Adrenal gland (tissue), 12 donors: ENCODE measurements around the gene ARPC4. TPM values are rescaled to one million over a fixed set of nuclear protein-coding genes. Genes with fewer than 3 reads are reported as not detected.

ENCODE experiments used
- DNase-seq, 7 donors: peaks; one replicate each; pipeline ENCODE4 v3.0.0-alpha.2; 2019 to 2020
- H3K27ac ChIP-seq, 5 donors: fragments of 200-600 bp; sonication (generic) in 4 of 5; 1 replicate in 3 of 5; 2 replicates in 2 of 5; pipeline versions ENCODE4 v1.5.1 to v1.8.0; 2016 to 2020; ENCODE audit warnings: mild to moderate bottlenecking in 1 of 5
- H3K27me3 ChIP-seq: fragments of 200-600 bp; 2 replicates; pipeline ENCODE4 v1.8.0; 2021
- H3K36me3 ChIP-seq, 2 donors: fragments of 200-600 bp; replicated peaks in 1 of 2; 1 replicate in 1 of 2; 2 replicates in 1 of 2; pipeline versions ENCODE4 v1.5.1 to v1.8.0; 2018 to 2022
- H3K4me1 ChIP-seq, 2 donors: fragments of 200-600 bp; replicated peaks in 1 of 2; 1 replicate in 1 of 2; 2 replicates in 1 of 2; pipeline versions ENCODE4 v1.5.1 to v1.8.0; 2018 to 2021
- H3K4me3 ChIP-seq, 4 donors: fragments of 200-600 bp; sonication (generic) in 3 of 4; one replicate each; pipeline ENCODE4 v1.5.1; 2016 to 2018
- H3K9me3 ChIP-seq, 3 donors: fragments of 200-600 bp; sonication (generic) in 1 of 3; replicated peaks in 1 of 3; 1 replicate in 2 of 3; 2 replicates in 1 of 3; pipeline versions ENCODE4 v1.5.1 to v1.8.0; 2016 to 2021
- POLR2A ChIP-seq, 2 donors: fragments of 450-650 bp; IDR thresholded peaks; one replicate each; pipeline ENCODE4 v1.6.1; 2017; ENCODE audit warnings: antibody characterized with exemption in 2 of 2, mild to moderate bottlenecking in 2 of 2, moderate library complexity in 1 of 2
- WGBS, 4 donors: extraction: QIAGEN DNeasy Blood & Tissue Kit in 2 of 4; methylation state at CpG; one replicate each; pipeline versions ENCODE4 v1.1.5 to v1.1.7; 2013 to 2017; 5-methylcytosine and 5-hydroxymethylcytosine counted together
- intact Hi-C, 2 donors: fragments of 100-400 bp; cut with DNase I; formaldehyde crosslinking; loops; one replicate each; pipeline versions ENCODE4 v1.14.1 to v1.15.0; 2022 to 2023
- polyA plus RNA-seq, 3 donors: library from polyadenylated mRNA; stranded (reverse); fragments of 200-250 nt in 2 of 3; fragments of 350-450 nt in 1 of 3; fragmentation: Illumina TruSeq in 1 of 3; extraction: RNeasy Lipid Tissue Mini Kit (QIAGEN cat#74804) in 1 of 3; gene quantifications; one replicate each; pipeline ENCODE4 v1.2.3, GENCODE V29; 2013 to 2014
- total RNA-seq, 9 donors: library from RNA; depleted of rRNA in 4 of 9; stranded (reverse); fragments of >200 nt in 4 of 9; fragments of 120-200 nt in 1 of 9; fragmentation: NEBNext Ultra II Directional in 1 of 9; extraction: Animal tissue kit (Norgen Biotek cat#: 25700) in 1 of 9; gene quantifications; one replicate each; pipeline versions ENCODE4 v1.1.0 to v1.2.4, GENCODE V29; 2013 to 2023
- TF ChIP-seq, protein P1 (sequence below), 6 experiments: fragments of 450-650 bp in 4 of 6; fragments of 200-600 bp in 2 of 6; sonication (generic) in 1 of 6; IDR thresholded peaks; 1 replicate in 5 of 6; 2 replicates in 1 of 6; pipeline versions ENCODE4 v1.5.1 to v1.8.0; 2016 to 2021; ENCODE audit warnings: antibody characterized with exemption in 6 of 6, mild to moderate bottlenecking in 2 of 6, moderate library complexity in 1 of 6
- donor health status: healthy with polysubstance abuse.
- donor health status: Bipolar disorder and iron deficiency.
- donor health status: DM: yes; HTN: yes; CAD: no.
- donor health status: DM: no; HTN: no; CAD: no.
- donor health status: DM: no; HTN: no; CAD: no.
- donor health status: DM: yes; HTN: yes; CAD: no.

ARPC4 gene
- total and polyA plus RNA-seq, 12 donors: 75.8 to 249 (median 176) TPM

- no peak for TF ChIP-seq POLR2A (IDR thresholded peaks at IDR 0.05)
- TF ChIP-seq, protein P1, sequence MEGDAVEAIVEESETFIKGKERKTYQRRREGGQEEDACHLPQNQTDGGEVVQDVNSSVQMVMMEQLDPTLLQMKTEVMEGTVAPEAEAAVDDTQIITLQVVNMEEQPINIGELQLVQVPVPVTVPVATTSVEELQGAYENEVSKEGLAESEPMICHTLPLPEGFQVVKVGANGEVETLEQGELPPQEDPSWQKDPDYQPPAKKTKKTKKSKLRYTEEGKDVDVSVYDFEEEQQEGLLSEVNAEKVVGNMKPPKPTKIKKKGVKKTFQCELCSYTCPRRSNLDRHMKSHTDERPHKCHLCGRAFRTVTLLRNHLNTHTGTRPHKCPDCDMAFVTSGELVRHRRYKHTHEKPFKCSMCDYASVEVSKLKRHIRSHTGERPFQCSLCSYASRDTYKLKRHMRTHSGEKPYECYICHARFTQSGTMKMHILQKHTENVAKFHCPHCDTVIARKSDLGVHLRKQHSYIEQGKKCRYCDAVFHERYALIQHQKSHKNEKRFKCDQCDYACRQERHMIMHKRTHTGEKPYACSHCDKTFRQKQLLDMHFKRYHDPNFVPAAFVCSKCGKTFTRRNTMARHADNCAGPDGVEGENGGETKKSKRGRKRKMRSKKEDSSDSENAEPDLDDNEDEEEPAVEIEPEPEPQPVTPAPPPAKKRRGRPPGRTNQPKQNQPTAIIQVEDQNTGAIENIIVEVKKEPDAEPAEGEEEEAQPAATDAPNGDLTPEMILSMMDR (IDR thresholded peaks at IDR 0.05): peak in 2 of 6 experiments; percentile 12 to 13
- peaks cover 19 to 27% of the 10 kb centered on the region in 2 donors for H3K4me1 ChIP-seq
- H3K36me3 ChIP-seq: peaks cover 0 to 56% of the 10 kb centered on the region in 2 donors
- peak in 1 of 7 donors; percentile 72 for DNase-seq
- intact Hi-C loops: no loop called here
- H3K27ac ChIP-seq: peak overlapping the region; percentile 58 to 91 (median 89)
- H3K4me3 ChIP-seq: peak overlapping the region in 2 of 4 donors; percentile 36 to 54
- no peaks in the 10 kb centered on the region for H3K9me3 ChIP-seq
- WGBS, 4 donors: 2 to 17% (median 4%) methylated on average over 11 to 19 of the region's 19 CpGs
- H3K27me3 ChIP-seq: no peaks in the 10 kb centered on the region
Measured at GRCh38 chr3:9749296-9749644, 43.6 kb upstream of the ARPC4 start.

DNA sequence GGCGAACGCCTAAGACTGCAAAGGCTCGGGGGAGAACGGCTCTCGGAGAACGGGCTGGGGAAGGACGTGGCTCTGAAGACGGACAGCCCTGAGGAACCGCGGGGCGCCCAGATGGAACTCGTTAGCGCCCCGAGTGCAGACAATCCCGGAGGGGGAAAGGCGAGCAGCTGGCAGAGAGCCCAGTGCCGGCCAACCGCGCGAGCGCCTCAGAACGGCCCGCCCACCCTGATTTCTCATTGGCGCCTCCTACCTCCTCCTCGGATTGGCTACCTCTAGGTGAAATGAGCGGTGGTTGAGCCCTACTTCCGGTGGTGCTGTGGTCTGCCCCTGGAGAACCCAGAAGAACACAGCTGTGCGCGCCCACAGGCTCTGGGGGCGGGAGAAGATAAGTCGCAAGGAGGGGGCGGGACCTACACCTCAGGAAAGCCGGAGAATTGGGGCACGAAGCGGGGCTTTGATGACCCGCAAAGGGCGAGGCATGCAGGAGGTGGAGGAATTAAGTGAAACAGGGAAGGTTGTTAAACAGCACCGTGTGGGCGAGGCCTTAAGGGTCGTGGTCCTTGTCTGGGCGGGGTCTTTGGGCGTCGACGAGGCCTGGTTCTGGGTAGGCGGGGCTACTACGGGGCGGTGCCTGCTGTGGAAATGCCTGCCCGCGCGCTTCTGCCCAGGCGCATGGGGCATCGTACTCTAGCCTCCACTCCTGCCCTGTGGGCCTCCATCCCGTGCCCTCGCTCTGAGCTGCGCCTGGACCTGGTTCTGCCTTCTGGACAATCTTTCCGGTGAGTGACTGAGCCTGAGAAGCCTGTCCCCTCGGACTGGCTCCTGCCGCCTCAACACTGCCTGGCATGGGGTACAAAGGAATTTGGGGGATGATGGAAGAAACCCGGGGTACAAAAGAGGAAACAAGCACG is 43.0 kb upstream of the ARPC4 start, which contains the start of gene OGG1:
Gene OGG1 (plus strand): TSS at position 308 of the 911 bp plus-strand sequence. CDS start 335 bp downstream, at position 643.
- WGBS, 4 donors: 0 to 1% (median 1%) methylated on average over 37 to 60 of the region's 60 CpGs
- intact Hi-C loops: loop anchor here in 1 of 2 donors (10.0 kb wide), 1 partner anchor 55 kb away; no protein-coding TSS in a partner anchor
- Histone ChIP-seq H3K27ac (peak within 1 kb of the TSS; percentile 58 to 91 (median 89)), H3K9me3 (no peaks in the 10 kb centered on the region), H3K4me1 (peaks cover 21 to 33% of the 10 kb centered on the region in 2 donors), H3K4me3 (peak within 1 kb of the TSS in 3 of 4 donors; percentile 16 to 54 (median 36)), H3K36me3 (peaks cover 0 to 50% of the 10 kb centered on the region in 2 donors), H3K27me3 (no peaks in the 10 kb centered on the region)
- DNase-seq: peak; percentile 97 to 99 (median 99)
- TF ChIP-seq, protein P1 (IDR thresholded peaks at IDR 0.05): peak in 1 of 6 experiments; percentile 7
- peak in 1 of 2 donors; percentile 79 for TF ChIP-seq POLR2A (IDR thresholded peaks at IDR 0.05)

- Histone ChIP-seq H3K4me3 (peak overlapping the region in 3 of 4 donors; percentile 5 to 54 (median 36)), H3K9me3 (no peaks in the 10 kb centered on the region), H3K27ac (peak overlapping the region in 4 of 5 donors; percentile 79 to 91 (median 89)), H3K4me1 (peaks cover 26 to 42% of the 10 kb centered on the region in 2 donors), H3K27me3 (no peaks in the 10 kb centered on the region), H3K36me3 (peaks cover 0 to 45% of the 10 kb centered on the region in 2 donors)
- no peak for TF ChIP-seq POLR2A (IDR thresholded peaks at IDR 0.05)
- TF ChIP-seq, protein P1 (IDR thresholded peaks at IDR 0.05): no peak
- WGBS, 4 donors: 30 to 43% (median 39%) methylated on average over 13 to 17 of the region's 17 CpGs
- intact Hi-C loops: loop anchor here in 1 of 2 donors (10.0 kb wide), 1 partner anchor 54 kb away; no protein-coding TSS in a partner anchor
- DNase-seq: peak in 3 of 7 donors; percentile 35 to 38 (median 37)
Measured at GRCh38 chr3:9750556-9751411, 42.1 kb upstream of the ARPC4 start.
